ENCODE measurements around the gene SLC31A1.
"Not testable (repeated sequence)": the region's sequence is repeated elsewhere in the genome, so short reads cannot be mapped to it uniquely, and the experiment has no call there.

Gene SLC31A1

DNA sequence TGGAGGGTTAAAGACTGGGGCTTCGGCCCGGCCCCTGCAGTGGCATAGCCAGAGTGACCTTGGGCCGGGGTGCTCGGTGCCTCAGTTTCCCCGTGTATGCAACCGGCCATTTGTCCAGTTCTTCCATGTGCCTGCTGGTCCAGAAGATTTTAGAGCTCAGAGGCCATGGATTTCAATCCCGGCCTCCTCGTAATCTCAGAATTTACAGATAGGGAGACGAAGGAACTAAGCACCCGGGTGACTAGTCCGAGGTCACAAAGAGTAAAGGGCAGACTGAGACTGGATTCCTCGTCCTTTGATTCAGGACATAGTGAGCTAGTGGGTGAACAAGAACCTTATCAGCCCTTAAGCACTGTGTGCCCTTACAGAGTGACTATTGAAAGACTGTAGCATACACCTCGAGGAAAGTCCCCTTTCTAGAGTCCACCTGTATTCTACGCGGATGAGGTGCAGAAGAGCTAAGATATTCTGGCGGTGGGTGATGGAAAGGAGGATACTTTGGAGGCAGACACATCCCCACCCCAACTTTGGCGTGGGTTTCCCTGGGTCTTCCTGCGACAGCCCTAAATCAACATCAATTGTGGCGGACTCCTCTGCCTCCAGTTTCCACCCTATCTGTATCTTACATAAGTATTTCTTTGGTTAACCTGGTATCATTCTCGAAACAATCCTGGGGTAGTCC, 597 bp downstream of the SLC31A1 start:
- DNase-seq, result peak; percentile 6

DNA sequence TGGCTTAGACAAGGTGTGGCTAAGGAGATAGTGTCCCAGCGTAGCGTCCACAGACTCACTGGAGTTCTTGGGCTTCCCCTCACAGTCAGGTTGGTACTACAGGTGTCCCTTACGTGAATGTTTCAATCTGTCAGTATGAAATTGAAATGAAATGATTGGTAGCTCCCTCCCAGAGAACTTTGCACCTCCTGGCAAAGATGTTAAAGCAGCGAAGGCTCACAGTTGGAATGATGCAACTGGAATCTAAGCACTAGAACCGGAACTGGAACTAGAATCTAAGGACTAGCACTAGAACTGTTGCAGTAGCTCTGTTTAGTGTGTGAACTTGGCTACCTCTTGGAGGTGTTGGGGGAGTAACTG, 1.1 kb downstream of the SLC31A1 start:
- no peak for DNase-seq

DNA sequence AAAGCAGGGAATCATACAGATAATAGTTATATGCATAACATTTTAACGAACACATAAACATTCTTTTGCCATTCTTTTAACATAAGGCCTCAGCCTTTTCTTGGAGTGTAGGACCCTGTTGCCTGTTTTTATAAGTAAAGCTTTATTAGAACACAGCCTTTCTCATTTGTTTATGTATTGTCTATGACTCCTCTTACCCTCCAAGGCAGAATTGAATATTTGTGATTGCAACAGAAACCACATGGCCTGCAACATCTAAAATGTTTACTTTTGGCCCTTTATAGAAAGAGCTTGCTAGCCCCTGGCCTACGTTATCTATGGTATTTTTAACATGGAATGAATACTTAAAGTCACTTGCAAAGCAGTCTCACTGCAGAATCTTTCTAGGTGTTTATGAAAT, 2.6 kb downstream of the SLC31A1 start:
- DNase-seq, result no peak

DNA sequence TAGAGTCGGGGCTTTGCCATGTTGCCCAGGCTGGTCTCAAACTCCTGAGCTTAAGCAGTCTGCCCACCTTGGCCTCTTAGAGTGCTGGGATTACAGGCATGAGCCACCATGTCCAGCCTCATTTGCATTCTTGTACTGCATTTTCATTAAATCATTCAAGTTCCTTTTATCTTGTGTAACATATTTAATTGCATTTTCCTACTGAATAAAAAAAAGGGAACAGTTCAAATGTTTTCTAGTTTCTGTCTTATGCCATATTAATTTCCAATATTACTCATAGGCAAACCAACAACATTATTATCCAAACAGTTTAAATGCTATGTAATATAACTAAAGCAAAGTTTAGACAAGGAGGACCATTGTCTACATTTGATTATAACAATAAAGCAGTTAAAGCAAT, 6.1 kb downstream of the SLC31A1 start:
- no peak for DNase-seq

DNA sequence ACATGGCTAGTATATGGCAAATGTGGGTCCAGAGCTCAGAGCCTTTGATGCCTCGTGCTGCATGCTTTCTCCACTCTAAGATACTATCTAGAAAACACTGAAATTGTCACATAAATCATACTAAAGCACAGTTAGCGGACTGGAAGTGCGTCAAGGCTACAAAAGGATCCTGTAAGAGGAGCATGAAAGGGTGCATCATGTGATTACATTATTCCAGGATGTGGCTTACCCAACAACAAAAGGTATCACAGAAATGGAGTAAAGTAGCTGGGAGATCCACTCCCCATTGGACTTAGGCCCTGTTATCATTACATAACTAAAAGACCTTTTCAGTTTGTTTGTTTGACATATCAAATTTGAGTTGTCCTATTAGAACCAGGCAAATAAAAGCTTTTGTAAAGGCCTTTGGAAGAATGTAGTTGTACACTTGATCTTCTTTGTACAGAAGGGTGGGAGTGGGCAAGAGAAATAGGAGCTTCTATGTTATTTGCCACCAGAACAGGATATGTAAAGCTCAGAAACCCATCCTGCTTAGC, 6.9 kb downstream of the SLC31A1 start:
- peak; percentile 3 for DNase-seq

DNA sequence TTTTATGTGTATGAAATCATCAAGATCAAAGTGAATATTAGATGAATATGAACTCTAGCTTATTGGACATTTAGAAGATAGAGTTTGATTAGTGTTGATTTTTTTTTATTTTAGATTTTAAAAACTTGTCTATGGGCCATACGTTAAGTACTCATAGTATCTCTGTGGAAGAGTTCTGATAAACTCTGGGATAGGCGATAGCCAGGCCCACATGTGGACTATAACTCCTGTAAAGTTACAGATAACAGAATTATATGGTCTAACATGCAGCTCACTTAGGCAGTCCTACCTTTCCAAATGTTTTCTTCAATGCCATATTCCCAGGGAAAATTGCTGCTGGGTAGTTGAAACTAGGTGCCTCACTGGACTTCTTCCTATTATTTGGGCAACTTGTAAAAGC, 10.4 kb downstream of the SLC31A1 start:
- DNase-seq, result no peak

DNA sequence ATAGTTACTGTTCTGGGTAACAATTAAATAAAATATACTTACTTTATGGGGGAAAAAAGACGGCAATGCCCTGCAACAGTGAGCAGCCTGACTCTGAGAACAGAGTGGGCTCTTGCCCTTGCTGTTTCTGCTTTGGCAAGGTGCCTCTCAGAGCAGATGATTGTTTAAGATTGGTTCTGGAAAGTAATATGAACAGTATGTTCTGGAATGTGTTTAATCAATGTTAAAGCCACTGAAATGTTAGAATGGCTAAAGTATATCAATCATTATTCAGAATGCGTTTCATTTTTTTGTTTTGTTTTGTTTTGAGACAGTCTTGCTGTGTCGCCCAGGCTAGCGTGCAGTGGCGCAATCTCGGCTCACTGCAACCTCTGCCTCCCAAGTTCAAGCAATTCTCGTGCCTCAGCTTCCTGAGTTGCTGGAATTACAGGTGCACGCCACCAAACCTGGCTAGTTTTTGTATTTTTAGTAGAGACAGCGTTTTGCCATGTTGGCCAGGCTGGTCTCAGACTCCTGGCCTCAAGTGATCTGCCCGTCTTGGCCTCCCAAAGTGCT, 14.4 kb downstream of the SLC31A1 start:
- DNase-seq, result not testable (repeated sequence)

DNA sequence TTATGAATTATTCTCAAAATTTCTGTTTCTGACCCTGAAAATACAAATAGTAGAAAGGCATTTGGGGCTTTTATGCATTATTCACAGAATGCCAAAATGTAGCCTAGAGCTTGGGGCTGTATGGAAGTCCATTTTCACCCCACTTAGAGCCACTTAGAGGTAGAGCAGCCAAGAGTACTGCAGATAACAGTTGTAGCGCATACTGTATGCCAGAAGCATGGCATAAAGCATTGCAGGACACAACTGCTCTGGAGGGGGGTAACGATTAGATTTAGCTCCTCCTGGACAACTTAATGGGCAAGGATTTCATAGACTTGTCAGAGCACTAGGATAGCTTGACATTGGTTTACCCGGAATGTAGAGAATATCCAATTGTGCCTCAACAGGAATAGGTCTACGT, 15.7 kb downstream of the SLC31A1 start:
- DNase-seq, result no peak

DNA sequence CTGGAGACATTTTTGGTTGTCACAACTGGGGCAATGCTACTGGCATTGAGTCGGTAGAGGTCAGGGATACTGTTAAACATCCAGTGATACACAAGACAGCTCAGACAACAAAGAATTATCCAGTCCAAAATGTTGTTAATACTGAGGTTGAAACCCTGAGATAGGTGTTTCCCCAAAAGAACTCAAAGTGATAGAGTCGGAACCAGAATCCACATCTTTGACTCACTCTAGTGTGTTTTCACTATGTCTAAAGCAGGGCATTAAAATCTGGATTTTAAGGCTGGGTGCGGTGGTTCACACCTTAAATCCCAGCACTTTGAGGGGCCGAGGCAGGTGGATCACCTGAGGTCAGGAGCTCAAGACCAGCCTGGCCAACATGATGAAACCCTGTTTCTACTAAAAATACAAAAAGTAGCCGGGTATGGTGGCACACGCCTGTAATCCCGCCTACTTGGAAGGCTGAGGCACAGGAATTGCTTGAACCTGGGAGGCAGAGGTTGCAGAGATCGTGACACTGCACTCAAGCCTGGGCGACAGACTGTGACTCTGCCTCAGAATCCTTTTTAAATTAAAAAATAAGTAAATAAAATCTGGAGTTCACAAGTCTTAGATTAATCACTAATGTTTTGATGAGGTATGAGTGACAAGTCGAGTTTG, 17.0 kb downstream of the SLC31A1 start:
- DNase-seq, result no peak

DNA sequence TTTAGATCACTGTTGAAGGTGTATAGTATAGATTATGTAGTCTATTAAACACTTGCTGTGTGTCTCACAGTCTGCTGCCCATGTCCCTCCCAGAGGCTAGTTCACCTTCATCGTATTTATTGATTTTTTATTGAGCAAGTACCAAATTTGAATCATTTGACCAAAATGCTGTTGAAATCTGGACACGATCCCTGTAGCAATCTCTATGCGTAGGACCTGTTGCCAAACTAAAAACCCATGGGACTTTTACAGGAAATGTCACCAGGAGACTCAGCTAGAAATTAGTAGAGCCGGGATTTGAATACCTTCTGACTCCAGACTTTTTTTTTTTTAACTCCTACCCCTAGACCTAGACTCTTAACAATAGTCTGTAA, 17.5 kb downstream of the SLC31A1 start:
- DNase-seq, result no peak

DNA sequence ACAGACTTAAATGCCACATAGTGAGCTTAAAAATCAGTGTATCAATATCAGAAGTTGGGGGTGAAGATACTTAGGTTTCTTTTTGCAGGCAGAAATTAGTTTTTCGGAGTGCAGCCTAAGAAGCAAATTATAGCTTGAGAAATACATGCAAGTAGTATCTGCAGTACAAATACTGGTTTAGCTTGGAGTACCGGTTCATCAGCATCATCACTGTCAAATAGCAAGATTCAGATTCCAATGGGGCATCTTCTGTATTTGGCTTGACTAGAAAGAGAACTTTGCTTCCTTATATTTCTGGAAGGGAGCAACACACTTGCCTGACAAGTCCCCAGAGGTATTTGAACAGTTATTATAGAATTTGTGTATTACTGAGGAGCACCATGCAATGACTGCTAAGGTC, 19.8 kb downstream of the SLC31A1 start:
- no peak for DNase-seq

DNA sequence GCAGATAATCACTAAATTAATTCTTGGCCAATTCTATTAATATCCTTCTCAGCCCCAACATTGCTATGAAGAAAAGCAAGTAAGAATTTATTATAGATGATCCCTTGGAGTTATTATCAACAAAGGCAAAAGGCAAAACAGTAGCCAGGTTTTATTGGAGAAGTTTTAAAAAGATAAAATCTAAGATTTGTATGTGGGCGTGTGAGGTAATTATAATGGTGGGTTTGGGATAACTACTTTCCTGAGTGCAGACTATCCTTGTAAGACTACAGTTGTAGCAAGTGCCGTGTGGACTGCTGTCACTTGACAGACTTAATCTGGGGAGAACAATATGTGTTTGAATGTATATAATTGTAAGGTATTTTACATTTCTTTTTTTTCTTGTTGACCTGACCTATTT, 23.2 kb downstream of the SLC31A1 start:
- DNase-seq, result no peak

DNA sequence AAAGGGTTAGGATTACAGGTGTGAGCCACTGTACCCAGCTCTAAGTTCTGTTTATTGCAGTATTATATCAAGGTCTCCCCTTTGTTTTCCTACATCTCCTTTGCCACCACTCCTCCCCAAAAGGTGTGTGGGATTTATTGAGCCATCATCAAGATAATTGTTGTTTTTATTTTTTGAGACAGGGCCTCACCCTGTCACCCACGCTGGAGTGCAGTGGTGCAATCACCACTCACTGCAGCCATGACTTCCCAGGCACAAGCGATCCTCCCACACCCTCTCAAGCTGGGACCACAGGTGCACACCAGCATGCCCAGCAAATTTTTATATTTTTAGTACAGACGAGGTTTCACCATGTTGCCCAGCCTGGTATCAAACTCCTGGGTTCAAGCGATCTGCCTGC, 24.6 kb downstream of the SLC31A1 start:
- no peak for DNase-seq

DNA sequence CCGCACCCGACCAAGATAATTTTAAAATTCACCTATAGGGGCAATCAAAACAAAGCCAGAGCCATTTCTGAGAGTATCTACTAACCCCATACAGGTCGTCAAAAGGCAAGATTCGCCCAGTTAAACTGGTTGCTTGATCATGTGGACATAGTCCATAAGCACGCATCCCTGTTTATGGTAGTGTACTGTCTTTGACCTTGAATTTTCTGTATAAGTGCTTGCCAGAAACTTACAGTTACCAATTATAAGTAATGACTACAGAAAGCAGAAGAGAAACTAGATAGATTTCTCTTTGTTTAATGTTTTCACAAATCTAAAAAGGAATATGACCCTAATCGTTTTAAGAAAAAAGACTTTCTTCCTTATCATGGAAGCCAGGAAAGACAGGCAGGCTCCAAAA, 25.6 kb downstream of the SLC31A1 start:
- no peak for DNase-seq

DNA sequence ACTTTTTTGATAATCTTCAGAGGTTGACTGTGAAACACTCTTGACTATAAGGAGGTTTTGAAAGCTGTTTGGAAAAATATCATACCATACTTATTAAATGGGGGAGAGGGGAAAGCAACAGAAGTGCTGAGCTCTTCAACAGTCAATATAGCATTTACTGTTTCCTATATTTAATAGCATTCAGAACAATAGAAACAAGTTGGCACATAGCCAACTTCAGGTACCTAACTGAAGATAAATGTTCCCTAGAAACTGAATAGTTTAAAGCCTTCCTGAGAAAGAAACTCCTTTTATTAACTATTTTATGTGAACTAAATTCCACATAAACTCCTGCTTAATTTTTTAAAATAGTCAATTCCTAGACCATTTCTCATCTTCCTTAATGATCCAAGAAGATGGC, 26.3 kb downstream of the SLC31A1 start:
- DNase-seq, result no peak

DNA sequence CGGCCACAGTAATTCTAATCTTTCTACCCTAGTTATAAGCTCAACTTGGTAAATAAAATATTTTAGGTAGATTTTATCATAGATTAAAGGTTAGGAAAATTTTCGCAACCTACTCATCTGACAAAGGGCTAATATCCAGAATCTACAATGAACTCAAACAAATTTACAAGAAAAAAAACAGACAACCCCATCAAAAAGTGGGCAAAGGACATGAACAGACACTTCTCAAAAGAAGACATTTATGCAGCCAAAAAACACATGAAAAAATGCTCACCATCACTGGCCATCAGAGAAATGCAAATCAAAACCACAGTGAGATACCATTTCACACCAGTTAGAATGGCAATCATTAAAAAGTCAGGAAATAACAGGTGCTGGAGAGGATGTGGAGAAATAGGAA, 28.3 kb downstream of the SLC31A1 start:
- DNase-seq, result not testable (repeated sequence)

DNA sequence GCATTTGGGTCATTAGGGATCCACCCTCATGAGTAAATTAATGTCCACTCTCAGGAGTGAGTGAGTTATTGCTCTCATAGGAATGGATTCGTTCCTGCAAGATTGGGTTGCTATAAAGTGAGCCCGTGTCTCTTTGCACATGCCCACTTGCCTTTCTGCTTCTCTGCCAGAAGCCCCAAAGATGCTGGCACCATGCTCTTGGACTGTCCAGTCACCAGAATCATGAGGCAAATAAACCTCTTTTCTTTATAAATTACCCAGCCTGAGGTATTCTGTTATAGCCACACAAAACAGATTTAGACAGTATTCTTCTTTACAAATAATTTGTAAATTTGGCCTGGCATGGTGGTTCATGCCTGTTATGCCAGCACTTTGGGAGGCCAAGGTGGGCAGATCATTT, 29.5 kb downstream of the SLC31A1 start:
- no peak for DNase-seq

DNA sequence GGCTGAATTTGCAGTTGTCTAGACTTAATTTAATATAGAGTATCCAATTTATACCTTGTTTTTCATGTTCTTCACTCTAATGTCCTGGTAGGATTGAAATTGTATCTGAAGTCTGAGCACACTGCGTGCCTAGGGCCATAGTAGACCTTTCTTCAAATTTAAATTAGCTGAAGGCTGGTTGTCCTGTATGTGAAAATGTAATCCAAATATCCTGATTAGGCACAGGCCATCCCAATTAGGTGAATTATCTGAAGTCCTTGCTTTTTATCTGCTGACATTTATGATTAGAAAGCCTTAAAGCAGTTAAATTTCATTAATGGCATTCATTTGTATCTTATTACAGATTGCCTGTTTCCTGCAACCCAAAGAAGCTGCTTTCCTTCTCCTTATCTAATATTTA, 33.6 kb downstream of the SLC31A1 start:
- DNase-seq, result no peak

DNA sequence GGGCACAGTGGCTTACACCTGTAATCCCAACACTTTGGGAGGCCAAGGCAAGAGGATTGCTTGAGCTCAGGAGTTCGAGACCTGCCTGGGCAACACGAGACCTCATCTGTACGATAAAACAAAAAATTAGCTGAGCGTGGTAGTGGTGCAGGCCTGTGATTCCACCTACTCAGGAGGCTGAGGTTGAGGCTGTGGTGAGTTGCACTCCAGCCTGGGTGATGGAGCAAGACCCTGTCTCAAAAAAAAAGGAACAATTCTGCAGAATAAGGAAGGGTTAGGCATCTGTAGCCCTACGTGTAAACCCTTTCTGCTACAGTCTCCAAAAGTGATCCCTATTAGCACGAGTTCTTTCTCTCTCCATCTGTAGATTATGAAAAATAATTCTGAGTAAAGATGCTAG, 34.1 kb downstream of the SLC31A1 start:
- no peak for DNase-seq

DNA sequence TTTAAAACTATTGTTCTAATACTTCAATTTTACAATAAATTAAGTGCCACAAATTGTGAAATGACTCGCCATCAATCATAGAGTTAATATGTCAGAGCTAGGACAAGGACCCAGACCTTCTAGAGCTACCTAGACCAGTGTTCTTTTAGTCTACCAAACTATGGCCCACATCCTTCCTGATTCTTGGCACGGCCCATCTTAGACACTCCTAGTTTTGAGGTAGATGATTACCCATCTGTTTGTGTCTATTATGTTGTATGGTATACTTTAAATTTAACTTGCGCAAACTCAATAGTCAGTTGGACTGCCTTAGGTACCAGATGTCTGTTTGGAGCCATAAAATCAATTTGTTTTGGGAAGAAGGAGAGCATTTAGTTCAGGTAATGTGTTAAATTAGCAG, 36.5 kb downstream of the SLC31A1 start:
- no peak for DNase-seq

DNA sequence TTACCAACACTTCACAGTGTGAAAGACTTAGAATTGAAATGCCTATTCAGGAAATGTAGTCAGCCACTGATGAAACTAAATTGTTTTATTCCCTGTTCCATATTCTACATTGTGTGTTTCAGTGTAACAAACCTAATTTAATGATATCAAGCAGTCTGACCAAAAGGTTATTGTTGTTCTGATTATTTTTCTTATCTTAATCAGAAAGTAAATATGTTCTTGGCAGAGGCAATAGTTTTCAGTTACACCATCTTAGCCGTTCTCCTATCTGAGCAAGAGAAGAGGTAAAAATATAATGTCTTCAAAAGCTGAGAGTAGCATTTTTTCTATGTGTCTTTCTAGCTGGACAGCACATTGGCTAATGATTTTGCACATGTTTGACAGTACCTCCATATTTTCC, 36.9 kb downstream of the SLC31A1 start:
- DNase-seq, result no peak

DNA sequence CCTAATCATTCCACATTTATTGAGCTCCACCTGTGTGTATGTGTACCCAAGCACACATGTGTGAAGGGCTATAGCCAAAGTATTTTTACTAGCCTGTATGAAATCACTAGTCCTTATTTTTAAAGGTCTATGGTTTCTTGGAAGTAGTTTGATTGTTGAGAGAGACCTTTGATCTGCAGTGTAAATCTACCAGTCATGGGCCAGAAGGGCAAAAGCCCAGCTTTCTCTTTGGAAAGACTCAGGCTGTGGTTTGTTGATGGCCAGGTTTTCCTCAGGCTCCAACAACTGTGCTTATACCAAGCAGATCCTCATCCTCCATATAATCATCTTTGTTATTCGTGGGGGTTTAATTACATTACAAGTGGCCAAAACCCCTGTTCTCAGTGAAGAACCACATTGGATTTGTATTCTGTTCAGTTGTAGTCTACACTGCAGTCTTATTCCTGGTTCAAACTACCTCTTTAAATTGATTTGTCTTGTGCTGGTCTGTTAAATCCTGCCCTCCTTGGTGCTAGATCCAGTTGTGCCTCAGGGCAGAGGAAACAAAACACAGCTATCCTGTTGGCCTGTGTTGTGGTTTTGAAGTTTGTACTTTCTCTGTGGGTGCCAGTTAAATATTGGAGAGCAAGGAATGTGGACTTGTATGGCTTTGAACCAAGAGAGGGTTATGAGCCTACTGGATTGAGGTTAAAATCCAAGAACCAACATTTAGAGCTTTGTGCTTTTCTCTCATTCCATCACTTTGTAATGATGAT, 40.8 kb downstream of the SLC31A1 start:
- no peak for DNase-seq

DNA sequence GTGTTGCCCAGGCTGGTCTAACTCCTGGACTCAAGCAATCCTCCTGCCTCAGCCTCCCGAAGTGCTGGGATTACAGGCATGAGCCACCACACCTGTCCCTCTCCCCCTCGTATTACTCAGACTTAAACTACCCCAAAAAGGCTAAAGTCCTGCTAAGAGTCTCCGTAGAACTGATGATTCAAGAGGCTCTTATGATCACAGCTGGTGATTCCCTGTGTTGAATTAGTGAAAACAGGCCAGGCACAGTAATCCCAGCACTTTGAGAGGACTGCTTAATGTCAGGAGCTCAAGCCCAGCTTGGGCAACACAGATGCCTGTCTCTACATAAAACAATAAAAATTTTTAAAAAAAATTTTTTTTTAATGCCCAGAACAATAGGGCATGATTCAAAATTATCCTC, 44.8 kb downstream of the SLC31A1 start:
- no peak for DNase-seq

Measured in CD4-positive, alpha-beta T cell treated with Interleukin-10 for 1 hour (primary cell).